Hepatocyte (in vitro differentiated cells): ENCODE data around the gene TCF7L2. TPM values are rescaled to one million over a fixed set of nuclear protein-coding genes. Genes with fewer than 3 reads are reported as not detected.
A peak's percentile ranks its signal among the peaks of the same experiment; 100 is the strongest.
"Not testable (repeated sequence)": the region's sequence is repeated elsewhere in the genome, so short reads cannot be mapped to it uniquely, and the experiment has no call there.

ENCODE experiments used
- DNase-seq: peaks from one replicate; pipeline ENCODE4 v3.0.0-alpha.2; 2016; ENCODE audit warnings: low spot score
- H2AFZ ChIP-seq: fragments of 200-600 bp; sonication (generic); 2 replicates; pipeline ENCODE4 v1.6.0; 2016; ENCODE audit warnings: antibody characterized with exemption, mild to moderate bottlenecking
- H3K27ac ChIP-seq: fragments of 200-600 bp; sonication (generic); 2 replicates; pipeline ENCODE4 v1.5.1; 2016; ENCODE audit warnings: mild to moderate bottlenecking
- H3K27me3 ChIP-seq: fragments of 200-600 bp; sonication (generic); 2 replicates; pipeline ENCODE4 v1.6.1; 2016
- H3K36me3 ChIP-seq: fragments of 200-600 bp; sonication (generic); replicated peaks from 2 replicates; pipeline ENCODE4 v1.5.1; 2016; ENCODE audit warnings: low read depth; ENCODE audit not compliant: insufficient read depth
- H3K4me1 ChIP-seq: fragments of 200-600 bp; sonication (generic); 2 replicates; pipeline ENCODE4 v1.5.1; 2016; ENCODE audit warnings: mild to moderate bottlenecking, moderate library complexity; ENCODE audit not compliant: insufficient read depth
- H3K4me2 ChIP-seq: fragments of 200-600 bp; sonication (generic); 2 replicates; pipeline ENCODE4 v1.6.0; 2016
- H3K4me3 ChIP-seq: fragments of 200-600 bp; sonication (generic); 2 replicates; pipeline ENCODE4 v1.5.1; 2016; ENCODE audit warnings: mild to moderate bottlenecking
- H3K79me2 ChIP-seq: fragments of 200-600 bp; sonication (generic); 2 replicates; pipeline ENCODE4 v1.6.0; 2017; ENCODE audit warnings: mild to moderate bottlenecking
- H3K9me2 ChIP-seq: fragments of 200-600 bp; sonication (generic); replicated peaks from 2 replicates; pipeline ENCODE4 v1.6.0; 2017; ENCODE audit warnings: mild to moderate bottlenecking; ENCODE audit not compliant: insufficient read depth
- H3K9me3 ChIP-seq: fragments of 200-600 bp; sonication (generic); 2 replicates; pipeline ENCODE4 v1.5.1; 2016; ENCODE audit warnings: low read depth, mild to moderate bottlenecking
- H4K20me1 ChIP-seq: fragments of 200-600 bp; sonication (generic); 2 replicates; pipeline ENCODE4 v1.6.0; 2016; ENCODE audit warnings: mild to moderate bottlenecking; ENCODE audit not compliant: insufficient read depth, poor library complexity, severe bottlenecking
- EZH2 ChIP-seq: fragments of 200-600 bp; sonication (generic); IDR thresholded peaks from 2 replicates; pipeline ENCODE4 v1.6.1; 2016; ENCODE audit warnings: antibody characterized with exemption, mild to moderate bottlenecking, borderline replicate concordance
- EZH2phosphoT487 ChIP-seq: fragments of 200-600 bp; sonication (generic); IDR thresholded peaks from one replicate; pipeline ENCODE4 v1.6.1; 2018; ENCODE audit warnings: antibody characterized with exemption, mild to moderate bottlenecking, low read depth, moderate library complexity; ENCODE audit not compliant: unreplicated experiment, severe bottlenecking
- WGBS: methylation state at CpG from one replicate; pipeline ENCODE4 v1.1.6; 2016; ENCODE audit warnings: low lambda C conversion rate; ENCODE audit errors: missing lambda C conversion rate; 5-methylcytosine and 5-hydroxymethylcytosine counted together
- polyA plus RNA-seq: library from polyadenylated mRNA; unstranded; fragments of >200 nt; fragmentation: Nextera tagmentation; extraction: Ambion mirVana; gene quantifications from 2 replicates; pipeline ENCODE4 v1.2.1, GENCODE V29; 2016
- total RNA-seq: library from RNA; depleted of rRNA; stranded (reverse); fragments of >200 nt; gene quantifications from 2 replicates; pipeline ENCODE4 v1.2.3, GENCODE V29; 2014
- TF ChIP-seq, protein P1 (sequence below): fragments of 200-600 bp; sonication (generic); IDR thresholded peaks from 2 replicates; pipeline ENCODE4 v1.5.1; 2016; ENCODE audit warnings: antibody characterized with exemption, mild to moderate bottlenecking; ENCODE audit not compliant: poor library complexity

TCF7L2 gene
- total and polyA plus RNA-seq, 2 experiments from 2014 or later, result 14.8 to 28.8 TPM

DNA sequence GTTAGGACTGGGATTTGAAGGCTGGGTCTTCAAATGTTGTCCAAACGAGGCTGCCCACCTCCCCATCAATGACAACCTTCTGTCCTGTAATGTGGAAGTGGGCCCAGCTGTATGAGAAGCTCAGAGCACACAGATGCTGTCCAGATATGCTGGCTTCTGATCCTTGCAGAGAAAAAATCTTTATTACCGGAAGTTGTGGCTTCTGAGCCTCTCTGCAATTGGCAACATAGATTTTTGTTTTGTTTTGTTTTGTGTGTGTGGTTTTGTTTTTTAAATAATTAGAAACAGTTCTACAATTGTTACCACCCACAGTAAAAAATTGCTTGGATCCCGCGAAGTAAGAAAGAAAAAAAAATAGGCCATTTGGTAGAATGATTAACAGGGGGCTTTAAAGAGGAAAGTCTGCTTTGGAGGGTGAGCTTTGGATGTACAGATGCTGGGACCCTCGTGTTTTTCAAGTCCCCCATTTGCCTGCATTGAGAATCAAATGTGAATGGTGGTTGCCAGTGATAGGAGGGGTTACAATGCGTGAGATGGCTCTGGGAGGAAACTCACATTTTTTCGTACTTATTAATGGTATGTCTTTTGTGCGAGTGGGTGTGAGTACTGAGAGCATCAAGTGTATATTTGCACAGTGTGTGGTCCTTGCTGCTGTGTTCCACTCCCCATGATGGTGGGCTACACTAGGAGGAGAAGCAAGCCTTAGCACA is 153.2 kb downstream of the TCF7L2 start:
- no peak overlapping the region for H3K4me2 ChIP-seq
- no peak overlapping the region for H3K4me3 ChIP-seq
- WGBS, result 51% methylated on average over 8 of the region's 8 CpGs

DNA sequence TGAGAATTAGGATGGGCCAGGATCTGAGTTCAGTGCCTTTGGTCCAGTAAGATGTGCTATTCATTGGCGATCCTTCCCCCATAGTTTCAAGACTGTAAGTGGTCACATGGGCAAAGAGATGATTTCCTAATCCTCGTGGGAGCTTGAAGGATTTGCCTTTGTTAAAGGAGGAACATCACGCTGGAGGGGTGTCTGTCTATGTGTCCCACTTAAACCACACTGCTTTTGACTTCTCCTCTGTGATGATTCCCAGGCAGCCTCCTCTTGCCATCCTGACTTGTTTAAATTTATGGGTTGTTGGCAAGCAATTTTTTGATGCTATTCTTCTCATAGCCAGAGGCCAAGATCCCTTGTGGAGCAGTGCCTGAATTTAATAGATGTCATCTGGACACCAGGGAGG is 154.0 kb downstream of the TCF7L2 start:
- Histone ChIP-seq H2AFZ (no peak overlapping the region), H3K36me3 (peaks cover 5% of the 10 kb centered on the region), H3K9me3 (no peaks in the 10 kb centered on the region), H3K79me2 (peaks cover 78% of the 10 kb centered on the region), H3K27ac (peak overlapping the region; percentile 2), H3K9me2 (no peaks in the 10 kb centered on the region), H4K20me1 (peaks cover 21% of the 10 kb centered on the region), H3K4me3 (no peak overlapping the region), H3K4me1 (peaks cover 19% of the 10 kb centered on the region), H3K27me3 (no peaks in the 10 kb centered on the region), H3K4me2 (no peak overlapping the region)
- no peak for TF ChIP-seq EZH2phosphoT487
- DNase-seq, result no peak
- 63% methylated on average over 3 of the region's 3 CpGs for WGBS

More for the DNA sequence above, 153.2 kb downstream of the TCF7L2 start:
- Histone ChIP-seq H3K79me2 (peaks cover 78% of the 10 kb centered on the region), H3K27ac (peak overlapping the region; percentile 2), H3K4me1 (peaks cover 20% of the 10 kb centered on the region), H3K27me3 (no peaks in the 10 kb centered on the region), H3K9me3 (no peaks in the 10 kb centered on the region), H2AFZ (no peak overlapping the region), H4K20me1 (peaks cover 17% of the 10 kb centered on the region), H3K36me3 (peaks cover 5% of the 10 kb centered on the region), H3K9me2 (no peaks in the 10 kb centered on the region)
- no peak for TF ChIP-seq EZH2
- TF ChIP-seq, protein P1, sequence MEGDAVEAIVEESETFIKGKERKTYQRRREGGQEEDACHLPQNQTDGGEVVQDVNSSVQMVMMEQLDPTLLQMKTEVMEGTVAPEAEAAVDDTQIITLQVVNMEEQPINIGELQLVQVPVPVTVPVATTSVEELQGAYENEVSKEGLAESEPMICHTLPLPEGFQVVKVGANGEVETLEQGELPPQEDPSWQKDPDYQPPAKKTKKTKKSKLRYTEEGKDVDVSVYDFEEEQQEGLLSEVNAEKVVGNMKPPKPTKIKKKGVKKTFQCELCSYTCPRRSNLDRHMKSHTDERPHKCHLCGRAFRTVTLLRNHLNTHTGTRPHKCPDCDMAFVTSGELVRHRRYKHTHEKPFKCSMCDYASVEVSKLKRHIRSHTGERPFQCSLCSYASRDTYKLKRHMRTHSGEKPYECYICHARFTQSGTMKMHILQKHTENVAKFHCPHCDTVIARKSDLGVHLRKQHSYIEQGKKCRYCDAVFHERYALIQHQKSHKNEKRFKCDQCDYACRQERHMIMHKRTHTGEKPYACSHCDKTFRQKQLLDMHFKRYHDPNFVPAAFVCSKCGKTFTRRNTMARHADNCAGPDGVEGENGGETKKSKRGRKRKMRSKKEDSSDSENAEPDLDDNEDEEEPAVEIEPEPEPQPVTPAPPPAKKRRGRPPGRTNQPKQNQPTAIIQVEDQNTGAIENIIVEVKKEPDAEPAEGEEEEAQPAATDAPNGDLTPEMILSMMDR, result no peak
- TF ChIP-seq EZH2phosphoT487, result no peak
- no peak for DNase-seq

DNA sequence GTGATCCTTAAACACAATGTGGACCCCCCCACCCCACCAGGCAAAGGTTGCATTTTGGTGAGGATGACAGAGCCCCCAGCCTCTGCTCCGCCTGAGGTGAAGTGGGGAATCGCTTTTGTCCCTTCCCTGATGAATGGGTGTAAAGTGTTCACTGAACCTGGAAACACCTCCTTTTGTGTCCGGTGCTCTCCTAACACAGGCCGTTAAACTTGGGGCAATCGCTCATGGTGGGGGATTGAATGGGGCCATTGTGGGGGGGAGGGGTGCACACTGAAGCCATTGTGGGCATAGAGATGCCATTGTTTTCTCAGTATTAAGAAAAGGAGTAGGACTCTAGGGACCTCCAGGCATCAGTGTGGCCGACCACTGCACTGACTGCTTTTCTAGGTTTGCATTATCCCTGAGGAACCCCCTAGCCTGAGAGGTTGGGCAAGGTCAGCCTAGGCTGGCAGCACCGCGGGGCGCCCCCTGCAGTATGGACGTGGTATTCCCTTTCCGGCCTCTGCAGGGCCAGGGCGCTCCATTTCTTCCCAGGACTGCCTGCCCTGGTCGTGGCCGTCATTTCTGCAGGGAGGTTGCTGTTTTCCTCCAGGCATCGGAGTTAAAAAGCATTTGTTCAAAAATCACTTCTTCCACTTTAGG is 158.3 kb downstream of the TCF7L2 start:
- no peak for DNase-seq
- TF ChIP-seq, protein P1, result peak; percentile 43
- no peak for TF ChIP-seq EZH2phosphoT487
- TF ChIP-seq EZH2, result no peak
- WGBS, result 67% methylated on average over 15 of the region's 15 CpGs
- no peak overlapping the region for H3K4me3 ChIP-seq
- H3K27me3 ChIP-seq, result no peaks in the 10 kb centered on the region
- H3K9me2 ChIP-seq, result no peaks in the 10 kb centered on the region
- peaks cover 22% of the 10 kb centered on the region for H3K4me1 ChIP-seq
- peaks cover 85% of the 10 kb centered on the region for H3K79me2 ChIP-seq
- peaks cover 5% of the 10 kb centered on the region for H3K36me3 ChIP-seq
- no peak overlapping the region for H2AFZ ChIP-seq
- H3K9me3 ChIP-seq, result no peaks in the 10 kb centered on the region
- peaks cover 20% of the 10 kb centered on the region for H4K20me1 ChIP-seq
- H3K27ac ChIP-seq, result no peak overlapping the region
- H3K4me2 ChIP-seq, result no peak overlapping the region

DNA sequence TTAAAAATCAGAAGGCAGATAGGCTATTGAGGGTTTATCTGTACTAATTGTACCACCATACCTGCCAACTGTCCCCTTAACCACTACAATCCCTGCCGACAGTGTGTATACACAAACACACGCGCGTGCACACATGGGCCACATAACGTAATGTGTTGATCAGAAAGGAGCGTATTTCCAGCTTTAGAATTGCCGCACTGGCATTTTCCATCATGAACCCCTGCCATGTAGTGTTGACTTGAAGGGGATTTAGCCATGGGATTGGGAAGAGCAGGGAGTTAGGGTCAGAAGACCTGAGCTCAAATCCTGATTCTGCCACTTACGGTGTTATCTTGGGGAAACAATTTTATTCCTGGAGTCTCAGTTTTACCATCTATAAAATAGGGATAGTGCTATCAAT is 158.9 kb downstream of the TCF7L2 start:
- Histone ChIP-seq H3K27me3 (no peaks in the 10 kb centered on the region), H3K27ac (no peak overlapping the region), H3K4me3 (no peak overlapping the region), H3K9me3 (no peaks in the 10 kb centered on the region), H2AFZ (no peak overlapping the region), H3K4me2 (no peak overlapping the region), H3K79me2 (peaks cover 81% of the 10 kb centered on the region), H4K20me1 (peaks cover 16% of the 10 kb centered on the region), H3K9me2 (no peaks in the 10 kb centered on the region), H3K36me3 (peaks cover 5% of the 10 kb centered on the region), H3K4me1 (peaks cover 16% of the 10 kb centered on the region)
- 95% methylated on average over 8 of the region's 8 CpGs for WGBS
- DNase-seq, result no peak
- no peak for TF ChIP-seq EZH2phosphoT487
- TF ChIP-seq, protein P1, result no peak
- no peak for TF ChIP-seq EZH2

DNA sequence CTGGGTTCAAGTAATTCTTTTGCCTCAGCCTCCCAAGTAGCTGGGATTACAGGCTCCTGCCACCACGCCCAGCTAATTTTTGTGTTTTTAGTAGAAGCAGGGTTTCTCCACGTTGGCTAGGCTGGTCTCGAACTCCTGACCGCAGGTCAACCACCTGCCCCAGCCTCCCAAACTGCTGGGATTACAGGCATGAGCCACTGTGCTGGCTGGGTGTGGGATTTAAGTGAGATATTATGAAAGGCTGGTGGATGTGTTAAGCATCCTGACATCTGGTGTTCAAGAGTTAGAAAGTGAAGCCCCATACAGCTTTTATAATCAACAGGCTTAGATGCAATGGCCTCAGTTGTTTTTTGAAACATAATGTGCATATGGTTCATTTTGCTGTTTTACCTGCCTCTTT is 159.4 kb downstream of the TCF7L2 start:
- not testable (repeated sequence) for H3K27ac ChIP-seq, DNase-seq, H3K4me3 ChIP-seq, H3K27me3 ChIP-seq, H3K4me2 ChIP-seq, H2AFZ ChIP-seq, H3K9me2 ChIP-seq, H3K36me3 ChIP-seq, H3K9me3 ChIP-seq
- Histone ChIP-seq H3K79me2 (peaks cover 80% of the 10 kb centered on the region), H3K4me1 (peaks cover 16% of the 10 kb centered on the region), H4K20me1 (peaks cover 16% of the 10 kb centered on the region)
- 98% methylated on average over 4 of the region's 4 CpGs for WGBS
